ENCODE data around the gene HELZ. TPM values are rescaled to one million over a fixed set of nuclear protein-coding genes. Genes with fewer than 3 reads are reported as not detected.

Gene HELZ
- total and polyA plus RNA-seq, 2 experiments from 2014 or later, result 32.7 to 77.2 TPM

- Histone ChIP-seq H3K4me2 (no peak overlapping the region), H3K4me1 (ENCODE audit: insufficient read depth) (peaks cover 12% of the 10 kb centered on the region), H3K36me3 (replicated peaks; ENCODE audit: insufficient read depth, low read depth) (no peaks in the 10 kb centered on the region), H3K9me3 (ENCODE audit: low read depth) (no peaks in the 10 kb centered on the region), H2AFZ (no peak overlapping the region), H4K20me1 (ENCODE audit: insufficient read depth, poor library complexity, severe bottlenecking) (peaks cover 23% of the 10 kb centered on the region), H3K27ac (peak overlapping the region; percentile 52), H3K79me2 (peaks cover 70% of the 10 kb centered on the region), H3K27me3 (no peaks in the 10 kb centered on the region), H3K9me2 (replicated peaks; ENCODE audit: insufficient read depth) (no peaks in the 10 kb centered on the region), H3K4me3 (no peak overlapping the region)
- WGBS (ENCODE audit: low lambda C conversion rate, missing lambda C conversion rate), result 78% methylated on average over 7 of the region's 7 CpGs
- no peak for DNase-seq (ENCODE audit: low spot score)
- TF ChIP-seq EZH2 (IDR thresholded peaks at IDR 0.05; ENCODE audit: borderline replicate concordance) (no peak), EZH2phosphoT487 (IDR thresholded peaks at IDR 0.05; ENCODE audit: low read depth, severe bottlenecking, unreplicated experiment) (no peak), CTCF (IDR thresholded peaks at IDR 0.05; ENCODE audit: poor library complexity) (no peak)
Measured at GRCh38 chr17:67215991-67216421, 29.0 kb downstream of the HELZ start.

GRCh38 chr17:67212714-67213417 lies 32.1 kb downstream of the HELZ start:
- Histone ChIP-seq H2AFZ (no peak overlapping the region), H3K4me3 (no peak overlapping the region), H3K27me3 (no peaks in the 10 kb centered on the region), H3K9me2 (replicated peaks; ENCODE audit: insufficient read depth) (no peaks in the 10 kb centered on the region), H4K20me1 (ENCODE audit: insufficient read depth, poor library complexity, severe bottlenecking) (no peaks in the 10 kb centered on the region), H3K27ac (peak overlapping the region; percentile 39), H3K36me3 (replicated peaks; ENCODE audit: insufficient read depth, low read depth) (no peaks in the 10 kb centered on the region), H3K9me3 (ENCODE audit: low read depth) (no peaks in the 10 kb centered on the region), H3K79me2 (peaks cover 57% of the 10 kb centered on the region), H3K4me1 (ENCODE audit: insufficient read depth) (peaks cover 6% of the 10 kb centered on the region), H3K4me2 (peak overlapping the region; percentile 1)
- TF ChIP-seq EZH2 (IDR thresholded peaks at IDR 0.05; ENCODE audit: borderline replicate concordance) (no peak), EZH2phosphoT487 (IDR thresholded peaks at IDR 0.05; ENCODE audit: low read depth, severe bottlenecking, unreplicated experiment) (no peak), CTCF (IDR thresholded peaks at IDR 0.05; ENCODE audit: poor library complexity) (no peak)
- 64% methylated on average over 9 of the region's 9 CpGs for WGBS (ENCODE audit: low lambda C conversion rate, missing lambda C conversion rate)
- DNase-seq (ENCODE audit: low spot score), result no peak

GRCh38 chr17:67212231-67212630 lies 32.8 kb downstream of the HELZ start:
- peak overlapping the region; percentile 1 for H3K4me2 ChIP-seq
- WGBS (ENCODE audit: low lambda C conversion rate, missing lambda C conversion rate), result 87% methylated on average over 5 of the region's 5 CpGs

More at GRCh38 chr17:67212231-67212630, 32.8 kb downstream of the HELZ start:
- no peaks in the 10 kb centered on the region for H4K20me1 ChIP-seq (ENCODE audit: insufficient read depth, poor library complexity, severe bottlenecking)
- no peaks in the 10 kb centered on the region for H3K27me3 ChIP-seq
- H2AFZ ChIP-seq, result no peak overlapping the region
- H3K9me3 ChIP-seq (ENCODE audit: low read depth), result no peaks in the 10 kb centered on the region
- no peaks in the 10 kb centered on the region for H3K9me2 ChIP-seq (replicated peaks; ENCODE audit: insufficient read depth)
- H3K36me3 ChIP-seq (replicated peaks; ENCODE audit: insufficient read depth, low read depth), result no peaks in the 10 kb centered on the region
- no peak for DNase-seq (ENCODE audit: low spot score)
- H3K27ac ChIP-seq, result peak overlapping the region; percentile 39
- no peak overlapping the region for H3K4me3 ChIP-seq
- H3K79me2 ChIP-seq, result peaks cover 57% of the 10 kb centered on the region
- TF ChIP-seq EZH2phosphoT487 (IDR thresholded peaks at IDR 0.05; ENCODE audit: low read depth, severe bottlenecking, unreplicated experiment) (no peak), EZH2 (IDR thresholded peaks at IDR 0.05; ENCODE audit: borderline replicate concordance) (no peak), CTCF (IDR thresholded peaks at IDR 0.05; ENCODE audit: poor library complexity) (no peak)
- peaks cover 6% of the 10 kb centered on the region for H3K4me1 ChIP-seq (ENCODE audit: insufficient read depth)
